CD4-positive, alpha-beta T cell treated with Interleukin-4 for 1 hour (primary cell): ENCODE measurements around the gene TRMT5.

Experiments
- DNase-seq, 2 donors: peaks; one replicate each; pipeline ENCODE4 v3.0.0-alpha.2; 2020 to 2022

TRMT5 gene

DNA sequence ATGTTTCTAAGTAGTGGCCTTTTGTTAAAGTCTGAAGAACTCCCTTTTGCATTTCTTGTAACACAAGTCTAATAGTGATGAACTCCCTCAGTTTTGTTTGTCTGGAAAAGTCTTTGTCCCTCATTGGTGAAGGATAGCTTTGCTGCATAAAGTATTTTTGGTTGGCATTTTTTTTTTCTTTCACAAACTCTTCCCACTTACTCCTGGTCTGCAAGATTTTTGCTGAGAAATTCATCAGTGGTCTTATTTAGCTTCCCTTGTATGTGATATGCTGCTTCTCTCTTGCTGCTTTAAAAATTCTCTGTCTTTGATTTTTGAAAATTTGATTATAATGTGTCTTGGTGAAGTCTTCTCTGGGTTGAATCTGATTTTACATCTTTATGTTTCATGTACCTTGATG is 22.7 kb downstream of the TRMT5 start:
- DNase-seq, result no peak

DNA sequence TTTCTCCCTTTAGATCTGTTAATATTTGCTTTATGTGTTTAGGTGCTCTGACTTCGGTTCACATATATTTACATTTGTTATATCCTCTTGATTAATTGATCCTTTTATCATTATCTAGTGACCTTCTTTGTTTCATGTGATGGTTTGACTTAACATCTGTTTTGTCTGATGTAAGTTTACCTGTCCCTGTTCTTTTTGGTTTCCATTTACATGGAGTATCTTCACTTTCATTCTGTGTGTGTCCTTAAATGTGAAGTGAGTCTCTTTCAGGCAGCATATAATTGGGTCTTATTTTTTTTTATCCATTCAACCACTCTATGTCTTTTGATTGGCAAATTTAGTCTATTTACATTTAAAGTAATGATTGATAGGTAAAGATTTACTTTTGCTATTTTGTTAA is 24.2 kb downstream of the TRMT5 start:
- no peak for DNase-seq

DNA sequence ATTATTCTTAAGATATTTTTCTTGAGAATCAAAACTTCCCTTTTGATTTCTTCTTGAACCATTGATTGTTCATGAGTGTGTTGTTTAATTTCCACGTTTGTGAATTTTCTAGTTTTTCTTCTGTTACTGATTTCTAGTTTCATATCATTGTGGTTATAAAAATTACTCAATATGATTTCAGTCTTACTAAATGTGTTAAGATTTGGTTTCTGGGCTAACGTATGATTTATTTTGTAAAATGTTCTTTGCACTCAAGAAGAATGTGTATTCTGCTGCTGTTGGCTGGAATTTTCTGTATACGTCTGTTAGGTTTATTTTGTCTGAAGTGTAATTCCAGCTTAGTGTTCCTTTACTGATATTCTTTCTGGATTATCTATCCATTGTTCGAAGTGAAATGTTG is 24.7 kb downstream of the TRMT5 start:
- DNase-seq, result no peak

GRCh38 chr14:60951776-60952435 is 29.0 kb downstream of the TRMT5 start:
- DNase-seq, result no peak

DNA sequence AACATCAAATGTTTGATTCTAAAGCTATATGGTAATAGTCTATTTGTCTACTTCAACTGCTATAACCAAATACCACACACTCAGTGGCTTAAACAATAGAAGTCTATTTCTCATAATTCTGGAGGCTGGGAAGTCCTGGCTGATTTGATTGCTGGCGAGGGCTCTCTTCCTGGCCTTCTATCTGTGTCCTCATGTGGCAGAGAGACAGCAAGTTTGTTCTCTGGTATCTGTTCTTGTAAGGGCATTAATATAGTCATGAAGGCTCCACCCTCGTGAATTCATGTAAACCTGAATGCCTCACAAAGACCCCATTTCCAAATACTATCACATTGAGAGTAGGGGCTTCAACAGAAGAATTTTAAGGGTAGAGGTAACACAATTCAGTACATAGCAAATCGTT is 34.1 kb downstream of the TRMT5 start:
- no peak for DNase-seq

DNA sequence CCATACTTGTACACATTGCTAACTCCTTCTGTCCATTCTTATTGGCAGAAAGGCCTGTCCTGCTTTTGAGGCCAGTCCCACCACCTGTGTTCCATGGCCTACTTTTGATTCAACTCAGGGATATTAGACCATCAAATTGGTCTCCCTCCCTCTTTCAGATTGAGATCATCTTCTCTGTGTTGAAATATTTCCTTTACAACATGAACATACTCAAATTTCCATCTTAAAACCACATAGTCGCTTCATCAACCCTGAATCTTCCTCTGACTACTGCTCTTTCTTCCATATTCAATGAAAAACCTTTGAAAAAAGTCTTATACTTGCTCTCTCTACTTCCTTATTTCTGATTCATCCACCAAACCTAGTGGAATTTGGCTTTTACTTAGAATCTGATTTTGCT is 34.9 kb downstream of the TRMT5 start:
- DNase-seq, result no peak

DNA sequence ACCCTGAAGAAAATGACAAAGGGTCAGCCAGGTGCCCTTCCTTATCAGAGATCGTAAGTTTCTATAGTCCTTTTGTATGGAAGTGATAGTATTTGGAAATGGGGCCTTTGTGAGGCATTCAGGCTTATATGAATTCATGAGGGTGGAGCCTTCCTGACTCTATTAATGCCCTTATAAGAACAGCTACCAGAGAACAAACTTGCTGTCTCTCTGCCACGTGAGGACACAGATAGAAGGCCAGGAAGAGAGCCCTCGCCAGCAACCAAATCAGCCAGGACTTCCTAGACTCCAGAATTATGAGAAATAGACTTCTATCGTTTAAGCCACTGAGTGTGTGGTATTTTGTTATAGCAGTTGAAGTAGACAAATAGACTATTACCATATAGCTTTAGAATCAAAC is 36.7 kb downstream of the TRMT5 start:
- DNase-seq, result no peak

GRCh38 chr14:60943637-60944032 is 37.2 kb downstream of the TRMT5 start:
- DNase-seq, result no peak

DNA sequence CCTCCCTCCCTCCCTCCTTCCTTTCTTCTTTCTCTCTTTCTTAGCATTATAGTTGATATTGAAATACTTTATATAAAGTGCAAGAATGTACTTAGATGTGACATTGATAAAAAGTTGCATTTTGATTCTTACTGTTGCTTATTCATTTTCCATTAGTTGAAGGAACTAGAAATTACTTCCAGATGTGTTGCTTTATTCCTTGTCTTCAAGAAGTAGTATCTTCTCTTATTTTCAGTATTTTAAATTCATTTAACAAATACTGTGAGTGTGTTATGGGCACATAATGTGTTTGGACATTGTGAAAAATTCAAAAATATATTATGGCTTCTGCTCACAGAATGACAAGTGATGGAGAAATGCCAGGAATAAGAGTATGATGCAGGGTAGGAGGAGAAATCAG is 45.6 kb downstream of the TRMT5 start:
- no peak for DNase-seq

- DNase-seq, result no peak
Observed at GRCh38 chr14:60933920-60934655, 46.8 kb downstream of the TRMT5 start.

GRCh38 chr14:60931218-60931617 is 49.7 kb downstream of the TRMT5 start:
- no peak for DNase-seq

GRCh38 chr14:60926002-60926401 is 54.9 kb downstream of the TRMT5 start:
- DNase-seq, result no peak

DNA sequence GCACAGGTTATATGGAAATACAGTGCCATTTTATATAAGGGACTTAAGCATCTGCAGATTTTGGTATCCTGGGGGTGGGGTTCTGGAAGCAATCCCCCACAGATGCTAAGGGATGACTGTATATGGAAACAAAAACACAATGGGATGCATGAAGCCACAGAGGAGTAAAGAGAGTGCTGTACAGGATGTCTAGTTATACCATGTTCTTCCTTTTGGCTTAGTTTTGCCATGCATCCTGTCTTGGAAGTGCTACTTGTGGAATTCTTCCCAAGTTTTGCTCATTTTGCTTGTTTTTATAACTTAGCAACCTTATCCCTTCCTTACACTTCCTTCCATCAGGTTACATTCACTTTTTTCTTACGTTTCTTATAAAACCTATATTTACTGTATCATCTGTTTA is 55.6 kb downstream of the TRMT5 start:
- no peak for DNase-seq

DNA sequence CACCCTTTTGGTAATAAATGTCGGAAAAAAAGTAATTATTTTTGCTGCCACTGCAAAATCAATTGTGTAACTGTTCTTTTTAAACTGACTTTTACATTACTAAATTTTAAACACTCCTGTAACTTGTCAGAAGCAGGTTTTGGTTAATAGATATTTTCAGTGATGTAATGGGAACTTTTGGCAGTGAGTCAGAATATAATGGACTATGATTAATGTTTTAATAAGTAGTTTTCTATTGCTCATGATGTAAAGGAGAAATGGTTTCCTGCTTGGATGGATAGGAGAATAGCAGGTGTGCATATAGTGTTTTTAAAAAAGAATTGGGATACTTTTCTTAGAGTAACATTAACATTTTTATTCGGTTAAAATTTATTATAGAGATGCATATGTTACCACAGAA is 58.8 kb downstream of the TRMT5 start:
- no peak for DNase-seq
